Measurements from ENCODE around the gene CCNG1.
"Not testable (repeated sequence)": the region's sequence is repeated elsewhere in the genome, so short reads cannot be mapped to it uniquely, and the experiment has no call there.

Gene CCNG1

GRCh38 chr5:163437309-163438182, at the start of gene CCNG1:
Gene CCNG1, plus strand, starts transcription at chr5:163437595. Its CDS starts 1,662 bp downstream, at chr5:163439257.
- FAIRE-seq = peak; percentile 73

- no peak for FAIRE-seq
These were observed 41.6 kb upstream of the CCNG1 start for GRCh38 chr5:163395792-163396191.

- FAIRE-seq = not testable (repeated sequence)
These were observed 40.5 kb upstream of the CCNG1 start for GRCh38 chr5:163396818-163397340.

GRCh38 chr5:163397354-163397753, 40.0 kb upstream of the CCNG1 start:
- no peak for FAIRE-seq

- no peak for FAIRE-seq
These were observed 37.5 kb upstream of the CCNG1 start for GRCh38 chr5:163399923-163400322.

GRCh38 chr5:163401271-163401670, 36.1 kb upstream of the CCNG1 start:
- FAIRE-seq = no peak

GRCh38 chr5:163402007-163402406, 35.4 kb upstream of the CCNG1 start:
- FAIRE-seq = no peak

- no peak for FAIRE-seq
These were observed 32.8 kb upstream of the CCNG1 start for GRCh38 chr5:163404364-163405173.

GRCh38 chr5:163407034-163407655, 30.2 kb upstream of the CCNG1 start:
- no peak for FAIRE-seq

- no peak for FAIRE-seq
These were observed 29.0 kb upstream of the CCNG1 start for GRCh38 chr5:163408311-163408923.

- FAIRE-seq = no peak
These were observed 28.0 kb upstream of the CCNG1 start for GRCh38 chr5:163409384-163409783.

GRCh38 chr5:163410505-163410904, 26.9 kb upstream of the CCNG1 start:
- no peak for FAIRE-seq

GRCh38 chr5:163415673-163416072, 21.7 kb upstream of the CCNG1 start:
- not testable (repeated sequence) for FAIRE-seq

- no peak for FAIRE-seq
These were observed 12.6 kb upstream of the CCNG1 start for GRCh38 chr5:163424836-163425235.

GRCh38 chr5:163426128-163426527, 11.3 kb upstream of the CCNG1 start:
- not testable (repeated sequence) for FAIRE-seq

- no peak for FAIRE-seq
These were observed 4.9 kb upstream of the CCNG1 start for GRCh38 chr5:163432544-163432943.

GRCh38 chr5:163433271-163433670, 4.1 kb upstream of the CCNG1 start:
- FAIRE-seq = no peak

- FAIRE-seq = no peak
These were observed 3.0 kb upstream of the CCNG1 start for GRCh38 chr5:163434401-163434866.

- no peak for FAIRE-seq
These were observed 880 bp upstream of the CCNG1 start for GRCh38 chr5:163436515-163436914.

- FAIRE-seq = no peak
These were observed 435 bp upstream of the CCNG1 start for GRCh38 chr5:163437011-163437308.

- no peak for FAIRE-seq
These were observed 1.7 kb downstream of the CCNG1 start for GRCh38 chr5:163439092-163439425.

- FAIRE-seq = no peak
These were observed 3.6 kb downstream of the CCNG1 start for GRCh38 chr5:163440954-163441353.

GRCh38 chr5:163444526-163444925, 7.1 kb downstream of the CCNG1 start:
- no peak for FAIRE-seq
